ENCODE measurements around the gene OR52I1. TPM values are rescaled to one million over a fixed set of nuclear protein-coding genes. Genes with fewer than 3 reads are reported as not detected.

The OR52I1 gene
- total RNA-seq, 2 donors from 2014 or later = not detected

- H3K27me3 ChIP-seq (ENCODE audit: control insufficient read depth, insufficient read depth, low read length, poor library complexity, severe bottlenecking) = no peaks in the 10 kb centered on the region
- H3K27ac Mint-ChIP-seq = no peak overlapping the region
- no peaks in the 10 kb centered on the region for H3K4me1 Mint-ChIP-seq
- no peak for TF ChIP-seq CTCF (conservative IDR thresholded peaks at IDR 0.05)
- no peaks in the 10 kb centered on the region for H3K27me3 Mint-ChIP-seq (ENCODE audit: insufficient read depth)
- H3K4me3 Mint-ChIP-seq = no peak overlapping the region
- peaks cover 6% of the 10 kb centered on the region for H3K9me3 ChIP-seq (ENCODE audit: control insufficient read depth, low read length)
- 91% methylated on average over 1 of the region's 1 CpG; no CpG with 5 or more reads in 1 of the 2 experiments for WGBS, 2 experiments (ENCODE audit: insufficient coverage in 1 of 2, insufficient read length in 1 of 2)
- no peak overlapping the region for H3K4me3 ChIP-seq (ENCODE audit: low read length)
- H3K9ac ChIP-seq (ENCODE audit: extremely low read depth, low read length, poor library complexity, severe bottlenecking) = no peak overlapping the region
- H3K36me3 Mint-ChIP-seq (ENCODE audit: low read depth) = no peaks in the 10 kb centered on the region
- H3K27ac ChIP-seq (ENCODE audit: low read depth, low read length) = no peak overlapping the region
- no peaks in the 10 kb centered on the region for H3K4me1 ChIP-seq (ENCODE audit: control insufficient read depth, insufficient read depth, low read length)
- peaks cover 18% of the 10 kb centered on the region for H3K9me3 Mint-ChIP-seq
- no peaks in the 10 kb centered on the region for H3K36me3 ChIP-seq (ENCODE audit: control insufficient read depth, insufficient read depth, low read length)
- DNase-seq = no peak
Observed at GRCh38 chr11:4560467-4560866, 33.4 kb upstream of the OR52I1 start.

- Mint-ChIP-seq H3K4me1 (no peaks in the 10 kb centered on the region), H3K4me3 (no peak overlapping the region), H3K27ac (no peak overlapping the region), H3K27me3 (ENCODE audit: insufficient read depth) (no peaks in the 10 kb centered on the region), H3K36me3 (ENCODE audit: low read depth) (no peaks in the 10 kb centered on the region), H3K9me3 (peaks cover 33% of the 10 kb centered on the region)
- Histone ChIP-seq H3K36me3 (ENCODE audit: control insufficient read depth, insufficient read depth, low read length) (no peaks in the 10 kb centered on the region), H3K4me3 (ENCODE audit: low read length) (no peak overlapping the region), H3K9ac (ENCODE audit: extremely low read depth, low read length, poor library complexity, severe bottlenecking) (no peak overlapping the region), H3K27me3 (ENCODE audit: control insufficient read depth, insufficient read depth, low read length, poor library complexity, severe bottlenecking) (no peaks in the 10 kb centered on the region), H3K27ac (ENCODE audit: low read depth, low read length) (no peak overlapping the region), H3K4me1 (ENCODE audit: control insufficient read depth, insufficient read depth, low read length) (no peaks in the 10 kb centered on the region), H3K9me3 (ENCODE audit: control insufficient read depth, low read length) (peaks cover 22% of the 10 kb centered on the region)
- 69 to 96% methylated on average over 2 of the region's 3 CpGs for WGBS, 2 experiments (ENCODE audit: insufficient coverage in 1 of 2, insufficient read length in 1 of 2)
- TF ChIP-seq CTCF (conservative IDR thresholded peaks at IDR 0.05) = no peak
- no peak for DNase-seq
Observed at GRCh38 chr11:4565371-4565770, 28.5 kb upstream of the OR52I1 start.

GRCh38 chr11:4569075-4569474, 24.8 kb upstream of the OR52I1 start:
- Mint-ChIP-seq H3K9me3 (peaks cover 25% of the 10 kb centered on the region), H3K4me1 (no peaks in the 10 kb centered on the region), H3K36me3 (ENCODE audit: low read depth) (no peaks in the 10 kb centered on the region), H3K4me3 (no peak overlapping the region), H3K27me3 (ENCODE audit: insufficient read depth) (no peaks in the 10 kb centered on the region), H3K27ac (no peak overlapping the region)
- no peak for DNase-seq
- Histone ChIP-seq H3K4me3 (ENCODE audit: low read length) (peak overlapping the region; percentile 44), H3K9ac (ENCODE audit: extremely low read depth, low read length, poor library complexity, severe bottlenecking) (no peak overlapping the region), H3K36me3 (ENCODE audit: control insufficient read depth, insufficient read depth, low read length) (no peaks in the 10 kb centered on the region), H3K27me3 (ENCODE audit: control insufficient read depth, insufficient read depth, low read length, poor library complexity, severe bottlenecking) (no peaks in the 10 kb centered on the region), H3K27ac (ENCODE audit: low read depth, low read length) (no peak overlapping the region), H3K9me3 (ENCODE audit: control insufficient read depth, low read length) (peaks cover 19% of the 10 kb centered on the region), H3K4me1 (ENCODE audit: control insufficient read depth, insufficient read depth, low read length) (no peaks in the 10 kb centered on the region)
- no peak for TF ChIP-seq CTCF (conservative IDR thresholded peaks at IDR 0.05)
- WGBS, 2 experiments (ENCODE audit: insufficient coverage in 1 of 2, insufficient read length in 1 of 2) = 88% methylated on average over 10 to 18 of the region's 18 CpGs
